ENCODE measurements around the gene PRR9.
A peak's percentile ranks its signal among the peaks of the same experiment; 100 is the strongest.
"Not testable (repeated sequence)": the region's sequence is repeated elsewhere in the genome, so short reads cannot be mapped to it uniquely, and the experiment has no call there.

Gene PRR9

GRCh38 chr1:153229076-153229829, 11.9 kb downstream of the PRR9 start:
- DNase-seq (ENCODE audit: low spot score): not testable (repeated sequence)

DNA sequence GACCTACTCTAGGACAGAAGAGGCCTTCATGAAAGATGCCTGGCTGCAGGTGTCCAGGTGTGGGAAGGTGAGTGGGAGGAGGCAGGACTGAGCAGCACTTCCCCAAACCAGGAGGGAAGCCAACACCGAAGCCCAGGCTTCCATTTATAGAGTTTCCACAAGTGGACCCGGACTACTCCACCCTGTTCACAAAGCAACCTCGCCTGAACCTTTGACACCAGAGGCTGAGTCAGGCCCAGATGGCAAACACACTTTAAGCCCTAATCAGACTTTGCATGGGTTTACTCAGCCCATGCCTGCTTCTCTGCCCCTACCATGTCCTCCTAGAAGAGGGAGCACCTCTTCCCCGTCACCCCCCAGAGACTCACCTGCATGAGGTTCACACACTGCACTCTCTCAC, 14.0 kb downstream of the PRR9 start:
- peak; percentile 7 for DNase-seq (ENCODE audit: low spot score)

GRCh38 chr1:153231785-153232184, 14.4 kb downstream of the PRR9 start:
- no peak for DNase-seq (ENCODE audit: low spot score)

- DNase-seq (ENCODE audit: low spot score): no peak
Measured at GRCh38 chr1:153232553-153232952, 15.2 kb downstream of the PRR9 start.

GRCh38 chr1:153233448-153233847, 16.1 kb downstream of the PRR9 start:
- DNase-seq (ENCODE audit: low spot score): no peak

DNA sequence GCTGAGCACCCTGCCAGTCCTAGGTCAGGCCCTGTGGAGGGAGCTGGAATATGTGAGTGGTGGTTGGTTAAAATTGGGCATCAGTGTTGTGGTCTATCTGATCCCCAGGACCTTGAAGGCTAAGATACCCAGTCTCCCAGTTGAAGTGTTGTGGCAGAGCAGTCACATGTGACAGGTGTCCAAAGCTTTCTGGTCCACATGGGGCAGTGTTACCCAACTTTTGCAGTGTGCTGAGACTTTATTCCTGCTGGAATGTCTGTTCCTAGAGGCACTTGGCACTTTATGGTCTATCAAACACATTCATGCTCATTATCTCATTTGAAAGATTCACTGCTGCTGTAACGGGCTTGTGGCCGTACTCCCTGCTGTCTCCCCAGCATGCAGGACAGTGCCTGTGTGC, 21.1 kb downstream of the PRR9 start:
- no peak for DNase-seq (ENCODE audit: low spot score)

- DNase-seq (ENCODE audit: low spot score): no peak
Measured at GRCh38 chr1:153242160-153242559, 24.8 kb downstream of the PRR9 start.

DNA sequence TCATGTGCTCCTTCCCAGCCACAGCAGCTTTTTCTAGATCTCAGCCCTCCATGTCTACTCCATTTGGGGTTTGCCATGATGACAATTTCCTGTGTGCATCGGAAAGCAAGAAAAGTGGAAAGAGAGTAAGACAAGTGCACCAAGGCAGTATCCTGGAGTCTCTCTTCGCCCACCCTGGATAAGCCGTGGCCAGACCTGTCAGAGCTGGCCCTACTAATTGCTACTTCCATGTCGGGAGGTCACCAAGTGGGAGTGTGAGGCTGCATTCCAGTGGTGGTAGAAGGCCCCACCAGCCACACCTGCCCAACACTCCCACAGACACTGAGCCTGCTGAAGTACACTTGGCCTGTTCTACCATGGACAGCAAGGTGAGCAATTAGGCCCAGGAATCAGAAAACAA, 28.1 kb downstream of the PRR9 start:
- DNase-seq (ENCODE audit: low spot score): no peak

DNA sequence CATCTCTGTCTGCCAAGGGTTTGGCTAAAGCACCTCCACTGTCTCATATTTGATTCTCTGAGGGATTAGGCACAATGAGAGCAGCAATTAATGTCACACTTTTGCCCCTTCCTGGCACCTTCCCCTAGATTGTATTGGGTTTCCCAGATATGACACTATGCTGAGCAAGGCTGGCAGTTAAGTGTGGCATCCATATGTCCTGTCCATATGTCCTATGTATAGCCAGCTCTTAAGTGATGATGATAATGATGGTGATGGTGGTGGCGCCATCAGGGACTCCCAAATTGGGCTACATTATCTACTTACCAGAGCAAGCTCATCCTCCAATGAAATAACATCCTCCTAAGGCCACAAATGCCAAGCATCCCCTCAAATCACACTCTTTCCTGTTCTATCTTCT, 28.6 kb downstream of the PRR9 start:
- no peak for DNase-seq (ENCODE audit: low spot score)

- no peak for DNase-seq (ENCODE audit: low spot score)
Measured at GRCh38 chr1:153246825-153247224, 29.4 kb downstream of the PRR9 start.

- no peak for DNase-seq (ENCODE audit: low spot score)
Measured at GRCh38 chr1:153248176-153248879, 30.9 kb downstream of the PRR9 start.

- no peak for DNase-seq (ENCODE audit: low spot score)
Measured at GRCh38 chr1:153250166-153250565, 32.8 kb downstream of the PRR9 start.

GRCh38 chr1:153251087-153251486, 33.7 kb downstream of the PRR9 start:
- no peak for DNase-seq (ENCODE audit: low spot score)

- DNase-seq (ENCODE audit: low spot score): no peak
Measured at GRCh38 chr1:153251562-153251961, 34.2 kb downstream of the PRR9 start.

- no peak for DNase-seq (ENCODE audit: low spot score)
Measured at GRCh38 chr1:153251988-153252387, 34.6 kb downstream of the PRR9 start.

DNA sequence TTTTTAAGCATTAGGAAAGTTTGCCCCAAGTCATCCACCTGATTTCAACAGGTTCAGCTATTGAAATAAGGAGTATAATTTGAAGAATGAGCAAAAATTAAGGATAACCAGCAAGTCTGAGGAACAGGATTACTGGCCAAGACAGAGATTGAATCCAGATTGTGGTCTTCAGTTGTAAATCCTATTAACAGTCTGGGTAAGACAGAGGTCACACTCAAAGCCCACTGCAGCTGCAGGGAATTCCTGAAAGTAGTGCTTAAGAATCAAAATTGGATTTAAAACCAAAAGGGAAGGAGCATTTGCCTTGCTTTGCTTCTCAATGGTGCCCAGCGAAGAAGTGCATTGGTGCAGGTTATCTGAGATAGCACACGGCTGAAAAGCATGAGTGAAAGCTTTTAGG, 35.7 kb downstream of the PRR9 start:
- DNase-seq (ENCODE audit: low spot score): no peak

DNA sequence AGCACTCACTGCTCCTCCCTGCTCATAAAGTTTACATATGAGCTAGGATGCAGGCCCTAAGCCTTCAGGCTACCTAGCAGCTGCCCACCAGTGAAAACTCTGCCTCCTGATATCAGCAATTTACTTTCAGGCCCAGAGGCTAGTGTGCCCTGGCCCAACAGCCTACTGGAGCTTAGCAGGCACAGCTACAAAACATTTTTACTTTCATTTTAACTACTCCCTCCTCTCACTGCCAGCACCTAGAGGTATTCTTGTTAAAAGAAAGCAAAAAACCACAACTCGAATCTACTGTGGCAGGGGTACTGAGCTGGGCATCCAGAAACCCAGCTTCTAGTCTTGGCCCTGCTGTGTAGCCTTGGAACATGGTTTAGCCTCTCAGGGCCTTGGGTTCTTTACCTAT, 36.3 kb downstream of the PRR9 start:
- DNase-seq (ENCODE audit: low spot score): no peak

DNA sequence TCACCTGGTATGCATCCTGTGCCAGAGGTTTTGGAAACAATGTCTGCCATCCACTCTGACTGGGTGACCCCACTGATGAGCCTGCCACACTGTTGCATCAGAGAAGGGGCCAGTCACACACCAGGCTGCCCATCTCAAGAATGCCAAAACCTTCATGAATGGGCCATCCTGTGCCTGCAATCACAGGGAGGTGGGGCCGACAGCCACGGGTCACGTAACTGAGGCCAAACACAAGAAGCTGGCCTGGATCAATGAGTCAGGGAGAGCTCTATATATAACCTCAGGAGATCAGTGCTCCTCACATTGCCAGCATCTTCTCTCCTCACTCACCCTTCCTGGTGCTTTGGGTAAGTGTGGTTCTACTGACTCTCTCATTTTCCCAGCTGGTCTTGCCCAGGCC, 42.0 kb downstream of the PRR9 start, which contains the start of gene LORICRIN:
Gene LORICRIN (plus strand): TSS at position 301 of the 400 bp plus-strand sequence. CDS start 1,263 bp downstream, outside the sequence.
- no peak for DNase-seq (ENCODE audit: low spot score)

GRCh38 chr1:153260585-153261280, 43.3 kb downstream of the PRR9 start:
- no peak for DNase-seq (ENCODE audit: low spot score)

DNA sequence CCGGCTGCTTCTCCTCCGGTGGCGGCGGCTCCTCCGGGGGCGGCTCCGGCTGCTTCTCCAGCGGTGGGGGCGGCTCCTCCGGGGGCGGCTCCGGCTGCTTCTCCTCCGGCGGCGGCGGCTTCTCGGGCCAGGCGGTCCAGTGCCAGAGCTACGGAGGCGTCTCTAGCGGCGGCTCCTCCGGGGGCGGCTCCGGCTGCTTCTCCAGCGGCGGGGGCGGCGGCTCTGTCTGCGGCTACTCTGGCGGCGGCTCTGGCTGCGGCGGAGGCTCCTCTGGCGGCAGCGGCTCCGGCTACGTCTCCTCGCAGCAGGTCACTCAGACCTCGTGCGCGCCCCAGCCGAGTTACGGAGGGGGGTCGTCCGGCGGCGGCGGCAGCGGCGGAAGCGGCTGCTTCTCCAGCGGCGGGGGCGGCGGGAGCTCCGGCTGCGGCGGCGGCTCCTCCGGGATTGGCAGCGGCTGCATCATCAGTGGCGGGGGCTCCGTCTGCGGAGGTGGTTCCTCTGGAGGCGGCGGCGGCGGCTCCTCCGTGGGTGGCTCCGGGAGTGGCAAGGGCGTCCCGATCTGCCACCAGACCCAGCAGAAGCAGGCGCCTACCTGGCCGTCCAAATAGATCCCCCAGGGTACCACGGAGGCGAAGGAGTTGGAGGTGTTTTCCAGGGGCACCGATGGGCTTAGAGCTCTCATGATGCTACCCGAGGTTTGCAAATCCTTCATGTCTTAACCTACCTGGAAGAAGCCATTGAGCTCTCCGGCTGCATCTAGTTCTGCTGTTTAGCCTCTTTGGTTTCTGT, 44.1 kb downstream of the PRR9 start:
- no peak for DNase-seq (ENCODE audit: low spot score)

DNA sequence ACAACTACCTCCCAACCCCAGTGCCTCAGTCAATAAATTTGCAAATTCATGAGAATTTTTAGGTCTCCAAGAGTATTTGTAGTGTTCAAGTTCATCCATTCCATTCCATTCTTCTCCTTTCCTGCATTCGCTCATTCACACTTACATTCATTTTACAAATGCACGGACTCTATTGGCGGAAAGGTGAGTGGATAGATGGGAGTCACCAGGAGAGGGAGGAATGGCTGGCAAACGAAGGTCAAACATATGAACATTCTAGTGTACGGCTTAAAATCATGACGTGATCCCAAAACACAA, 44.6 kb downstream of the PRR9 start:
- DNase-seq (ENCODE audit: low spot score): no peak

GRCh38 chr1:153262462-153263157, 45.2 kb downstream of the PRR9 start:
- DNase-seq (ENCODE audit: low spot score): no peak

All from LoVo (cell line).